Endothelial cell of umbilical vein (primary cell): Measurements from ENCODE around the gene OPA1.

Experiments
- CTCF ChIP-seq, 2 donors: IDR thresholded peaks; 1 replicate in 1 of 2; 2 replicates in 1 of 2; pipeline ENCODE4 v1.5.1; 2011; ENCODE audit warnings: low read length in 2 of 2, mild to moderate bottlenecking in 2 of 2, moderate library complexity in 2 of 2, control low read depth in 1 of 2, inconsistent platforms in 1 of 2, low read depth in 1 of 2; ENCODE audit not compliant: insufficient read depth in 1 of 2; ENCODE audit errors: extremely low read depth in 1 of 2
- EZH2 ChIP-seq: IDR thresholded peaks from 2 replicates; pipeline ENCODE4 v1.6.1; 2012; ENCODE audit warnings: borderline replicate concordance, low read depth, mild to moderate bottlenecking, moderate library complexity, low read length, inconsistent platforms; ENCODE audit not compliant: severe bottlenecking
- FOS ChIP-seq: IDR thresholded peaks from 2 replicates; pipeline ENCODE4 v1.6.1; 2011; ENCODE audit warnings: mild to moderate bottlenecking, low read length, moderate library complexity, borderline replicate concordance; ENCODE audit not compliant: insufficient read depth
- GATA2 ChIP-seq: IDR thresholded peaks from 2 replicates; pipeline ENCODE4 v1.7.0; 2011; ENCODE audit warnings: low read depth, mild to moderate bottlenecking, moderate library complexity, mixed read lengths, low read length; ENCODE audit not compliant: insufficient read length, insufficient read depth
- MAX ChIP-seq: IDR thresholded peaks from 2 replicates; pipeline ENCODE4 v1.6.1; 2011; ENCODE audit not compliant: insufficient read depth, insufficient read length
- POLR2A ChIP-seq: IDR thresholded peaks from 2 replicates; pipeline ENCODE4 v1.6.1; 2012; ENCODE audit warnings: low read depth, mild to moderate bottlenecking, control low read depth, low read length
- POLR2AphosphoS5 ChIP-seq: IDR thresholded peaks from 2 replicates; pipeline ENCODE4 v1.6.1; 2012; ENCODE audit warnings: low read depth, mild to moderate bottlenecking, control low read depth, low read length, moderate library complexity; ENCODE audit not compliant: insufficient read depth

- TF ChIP-seq CTCF (IDR thresholded peaks at IDR 0.05; ENCODE audit: extremely low read depth in 1 of 2, insufficient read depth in 1 of 2, low read depth in 1 of 2, low read length in 2 of 2) (no peak), EZH2 (no peak), POLR2AphosphoS5 (no peak), POLR2A (no peak), GATA2 (no peak), MAX (no peak), FOS (no peak)
Measured at GRCh38 chr3:193640728-193641439, 47.9 kb downstream of the OPA1 start.
